LNCaP clone FGC (cell line): ENCODE results near the gene OR4A47.
"Not testable (repeated sequence)": the region's sequence is repeated elsewhere in the genome, so short reads cannot be mapped to it uniquely, and the experiment has no call there.

Source experiments
- DNase-seq: peaks from one replicate; pipeline ENCODE4 v3.0.0-alpha.2; 2011; ENCODE audit warnings: low read depth
- H3K4me3 ChIP-seq: 2 replicates; pipeline ENCODE4 v1.5.1; 2011; ENCODE audit warnings: mild to moderate bottlenecking, low read depth, low read length, control low read depth
- CTCF ChIP-seq: IDR thresholded peaks from 2 replicates; pipeline ENCODE4 v1.5.1; 2012; ENCODE audit warnings: mild to moderate bottlenecking; ENCODE audit not compliant: control insufficient read depth, insufficient read depth; ENCODE audit errors: extremely low read depth

The OR4A47 gene

GRCh38 chr11:48488493-48488892 lies at the start of gene OR4A47:
Gene OR4A47, plus strand, starts transcription at chr11:48488793. Its CDS starts 0 bp downstream, at chr11:48488793.
- not testable (repeated sequence) for H3K4me3 ChIP-seq, DNase-seq

- H3K4me3 ChIP-seq, DNase-seq: not testable (repeated sequence)
Measured at GRCh38 chr11:48455909-48456308, 32.7 kb upstream of the OR4A47 start.

GRCh38 chr11:48473966-48474365 lies 14.6 kb upstream of the OR4A47 start:
- DNase-seq, H3K4me3 ChIP-seq: not testable (repeated sequence)

GRCh38 chr11:48474703-48475102 lies 13.9 kb upstream of the OR4A47 start:
- not testable (repeated sequence) for H3K4me3 ChIP-seq, DNase-seq

- H3K4me3 ChIP-seq: not testable (repeated sequence)
Measured at GRCh38 chr11:48506169-48506568, 17.6 kb downstream of the OR4A47 start.

GRCh38 chr11:48538991-48539390 lies 50.4 kb downstream of the OR4A47 start:
- TF ChIP-seq CTCF: no peak
- DNase-seq: no peak

More at GRCh38 chr11:48506169-48506568, 17.6 kb downstream of the OR4A47 start:
- DNase-seq: not testable (repeated sequence)

More at GRCh38 chr11:48538991-48539390, 50.4 kb downstream of the OR4A47 start:
- H3K4me3 ChIP-seq: no peak overlapping the region
